Retinal pigment epithelial cell (primary cell): ENCODE data around the gene APOL1.
A peak's percentile ranks its signal among the peaks of the same experiment; 100 is the strongest.

Experiments
- DNase-seq: peaks from one replicate; pipeline ENCODE4 v3.0.0-alpha.2; 2010; ENCODE audit warnings: low read depth
- H3K4me3 ChIP-seq: 2 replicates; pipeline ENCODE4 v1.5.1; 2011; ENCODE audit warnings: mild to moderate bottlenecking, low read length, control low read depth, moderate library complexity
- CTCF ChIP-seq: conservative IDR thresholded peaks from 2 replicates; pipeline ENCODE4 v1.5.1; 2011; ENCODE audit warnings: low read depth, low read length, control low read depth, inconsistent platforms

Gene APOL1

GRCh38 chr22:36298601-36299000 lies 45.7 kb downstream of the APOL1 start:
- no peak overlapping the region for H3K4me3 ChIP-seq
- no peak for DNase-seq

DNA sequence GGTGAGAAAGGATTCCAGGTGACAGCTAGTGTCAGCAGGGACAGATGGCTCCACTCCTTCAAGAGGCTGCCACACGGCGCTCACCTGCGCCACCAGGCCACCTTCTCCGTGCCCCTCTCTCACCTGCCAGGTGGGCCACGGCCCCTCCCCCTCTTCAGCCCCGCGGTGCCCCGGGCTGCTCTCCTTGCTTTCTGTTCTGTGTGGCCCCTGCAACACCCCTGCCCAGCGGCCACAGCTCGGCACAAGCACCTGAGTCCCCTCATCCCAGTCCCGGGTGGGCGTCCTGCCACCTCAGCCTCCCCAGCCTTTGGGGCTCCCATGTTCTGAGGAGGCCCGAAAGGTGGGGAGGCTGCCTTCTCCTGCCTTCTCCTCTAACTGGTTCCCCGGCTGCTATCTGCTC lies 46.4 kb downstream of the APOL1 start:
- no peak for TF ChIP-seq CTCF
- no peak for DNase-seq
- H3K4me3 ChIP-seq = no peak overlapping the region

More at GRCh38 chr22:36298601-36299000, 45.7 kb downstream of the APOL1 start:
- no peak for TF ChIP-seq CTCF

DNA sequence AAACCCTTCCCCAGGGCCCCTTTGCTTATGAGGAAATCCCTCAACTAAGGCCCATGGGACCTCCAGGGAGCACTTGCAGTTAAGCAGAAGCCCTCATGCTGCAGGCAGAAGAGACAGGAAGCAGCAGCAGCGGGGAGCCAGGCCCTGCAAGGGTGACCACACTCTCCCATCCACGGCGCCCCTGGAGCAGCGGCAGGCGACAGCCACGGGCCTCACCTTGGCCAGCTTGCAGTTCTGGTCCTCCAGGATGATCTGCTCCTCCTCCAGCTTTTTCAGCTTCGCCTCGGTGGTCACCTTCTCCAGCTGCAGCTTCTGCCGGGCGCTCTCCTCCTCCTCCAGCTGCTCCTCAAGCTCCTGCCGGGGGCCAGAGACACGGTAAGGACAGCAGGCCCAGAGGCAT lies 47.0 kb downstream of the APOL1 start:
- no peak for DNase-seq
- no peak overlapping the region for H3K4me3 ChIP-seq
- no peak for TF ChIP-seq CTCF

GRCh38 chr22:36300396-36301212 lies 47.7 kb downstream of the APOL1 start:
- DNase-seq = no peak
- TF ChIP-seq CTCF = no peak
- H3K4me3 ChIP-seq = no peak overlapping the region

DNA sequence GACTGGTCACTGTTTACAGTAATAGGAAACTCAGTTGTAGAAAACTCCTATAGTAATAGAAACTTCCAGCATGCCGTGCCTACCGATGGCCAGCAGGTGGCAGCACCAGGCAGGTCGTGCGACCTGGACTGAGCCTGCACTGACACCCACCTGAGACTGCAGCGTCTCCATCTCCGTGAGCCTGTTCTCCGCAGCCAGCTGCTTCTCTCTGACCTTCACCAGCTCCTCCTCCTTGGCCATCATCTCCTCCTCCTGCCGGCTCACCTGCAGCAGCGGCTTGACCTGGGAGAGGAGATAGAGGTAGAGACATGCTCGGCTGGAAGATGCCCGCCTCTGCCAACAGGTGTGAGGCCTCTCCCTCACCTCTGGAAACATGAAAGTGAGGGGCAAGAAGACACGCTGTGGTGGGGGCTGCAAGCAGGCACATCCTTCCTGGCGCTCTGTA lies 48.5 kb downstream of the APOL1 start:
- TF ChIP-seq CTCF = peak; percentile 92
- H3K4me3 ChIP-seq = no peak overlapping the region
- DNase-seq = no peak

DNA sequence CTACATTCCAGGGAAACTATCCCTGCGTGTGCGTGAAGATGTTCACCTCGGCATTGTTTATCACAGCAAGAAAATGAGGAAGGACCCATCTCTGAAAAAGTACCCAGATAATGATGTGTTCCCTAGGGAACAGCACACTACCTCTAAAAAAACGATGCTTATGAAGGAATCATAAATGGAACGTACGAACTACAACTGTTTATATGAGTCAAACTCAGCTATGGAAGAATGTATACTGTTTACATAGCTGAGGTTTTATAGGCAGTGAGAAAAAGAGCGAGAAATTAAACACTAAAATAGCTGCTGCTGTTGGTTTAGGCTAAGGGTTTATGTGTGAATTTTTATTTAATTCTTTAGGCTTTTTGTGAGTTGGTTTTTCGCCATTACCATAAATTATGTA lies 48.9 kb downstream of the APOL1 start:
- TF ChIP-seq CTCF = no peak
- no peak for DNase-seq
- H3K4me3 ChIP-seq = no peak overlapping the region
